Dermis microvascular lymphatic vessel endothelial cell (primary cell): ENCODE results near the gene RGS14. TPM values are rescaled to one million over a fixed set of nuclear protein-coding genes. Genes with fewer than 3 reads are reported as not detected.
"Not testable (repeated sequence)": the region's sequence is repeated elsewhere in the genome, so short reads cannot be mapped to it uniquely, and the experiment has no call there.

ENCODE experiments used
- DNase-seq, 2 donors: peaks; one replicate each; pipeline versions ENCODE4 v3.0.0 to v3.0.0-alpha.2; 2010; ENCODE audit warnings: low read depth in 2 of 2
- total RNA-seq: library from RNA; depleted of rRNA; stranded (reverse); fragments of >200 nt; gene quantifications from 2 replicates; pipeline ENCODE4 v1.2.1, GENCODE V29; 2014

The RGS14 gene
- total RNA-seq, 1 donor from 2014 or later: 3.7 TPM

DNA sequence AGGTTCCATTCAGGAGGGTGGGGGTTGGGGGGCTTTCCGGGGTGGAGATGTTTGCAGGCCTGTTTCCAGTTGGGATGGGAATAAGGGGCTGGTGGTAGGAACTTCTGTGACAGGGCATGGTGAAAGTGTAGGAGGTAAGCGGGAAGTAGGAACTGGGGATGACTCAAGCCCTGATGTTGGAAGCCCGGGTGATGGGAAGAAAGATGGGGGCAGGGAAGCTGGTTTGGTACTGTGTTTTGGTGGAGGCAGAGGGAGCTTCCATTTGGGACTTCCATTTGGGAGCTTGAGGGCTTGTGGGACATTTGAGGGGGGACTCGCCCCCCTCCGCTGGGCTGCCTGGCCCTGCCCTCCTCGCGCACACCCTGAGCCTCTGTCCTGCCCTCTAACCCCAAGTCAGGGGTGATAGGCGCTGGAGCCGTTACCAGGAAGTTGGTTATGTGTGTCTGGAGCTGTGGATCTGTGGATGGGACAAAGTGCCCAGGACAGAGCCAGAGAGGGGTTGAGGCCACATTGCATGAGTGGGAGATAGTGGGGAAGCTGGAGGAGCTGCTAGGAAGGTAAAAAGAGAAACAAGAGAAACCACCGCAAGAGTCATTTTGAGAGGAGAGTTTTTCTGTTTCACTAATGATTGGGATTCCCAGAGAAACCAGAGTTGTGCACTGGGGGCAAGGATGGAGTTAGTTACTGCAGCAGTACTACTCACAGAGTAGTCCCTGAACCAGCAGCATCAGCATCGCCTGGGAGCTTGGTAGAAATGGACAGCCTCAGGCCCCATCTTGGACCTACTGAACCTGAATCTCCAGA, 6.6 kb downstream of the RGS14 start:
- DNase-seq: no peak

DNA sequence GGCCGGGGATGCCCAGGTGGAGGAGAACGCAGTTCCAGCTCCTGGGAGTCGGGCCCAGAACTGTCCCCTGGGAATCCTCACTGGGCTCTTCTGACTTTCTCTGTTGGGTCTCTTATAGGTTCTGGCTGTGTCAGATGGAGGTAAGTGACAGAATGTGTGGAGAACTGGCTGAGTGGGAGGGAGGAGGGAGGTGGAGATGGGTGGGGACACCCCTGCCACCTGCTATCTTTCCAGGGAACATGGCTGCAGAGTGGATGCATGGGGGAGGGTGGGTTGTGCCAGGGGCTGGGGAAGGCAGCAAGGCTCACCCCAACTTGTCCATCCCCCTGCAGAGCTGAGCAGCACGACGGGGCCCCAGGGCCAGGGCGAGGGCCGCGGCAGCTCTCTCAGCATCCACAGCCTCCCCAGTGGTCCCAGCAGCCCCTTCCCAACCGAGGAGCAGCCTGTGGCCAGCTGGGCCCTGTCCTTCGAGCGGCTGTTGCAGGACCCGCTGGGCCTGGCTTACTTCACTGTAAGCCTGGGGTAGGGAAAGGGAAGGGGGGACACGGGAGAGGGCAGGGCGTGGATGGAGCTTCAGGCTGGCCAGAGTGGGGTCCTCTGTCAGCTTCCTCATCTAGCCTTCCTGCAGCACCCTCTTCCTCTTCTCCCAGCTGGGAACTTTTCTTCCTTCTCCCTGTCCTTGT, 8.3 kb downstream of the RGS14 start:
- DNase-seq: no peak

DNA sequence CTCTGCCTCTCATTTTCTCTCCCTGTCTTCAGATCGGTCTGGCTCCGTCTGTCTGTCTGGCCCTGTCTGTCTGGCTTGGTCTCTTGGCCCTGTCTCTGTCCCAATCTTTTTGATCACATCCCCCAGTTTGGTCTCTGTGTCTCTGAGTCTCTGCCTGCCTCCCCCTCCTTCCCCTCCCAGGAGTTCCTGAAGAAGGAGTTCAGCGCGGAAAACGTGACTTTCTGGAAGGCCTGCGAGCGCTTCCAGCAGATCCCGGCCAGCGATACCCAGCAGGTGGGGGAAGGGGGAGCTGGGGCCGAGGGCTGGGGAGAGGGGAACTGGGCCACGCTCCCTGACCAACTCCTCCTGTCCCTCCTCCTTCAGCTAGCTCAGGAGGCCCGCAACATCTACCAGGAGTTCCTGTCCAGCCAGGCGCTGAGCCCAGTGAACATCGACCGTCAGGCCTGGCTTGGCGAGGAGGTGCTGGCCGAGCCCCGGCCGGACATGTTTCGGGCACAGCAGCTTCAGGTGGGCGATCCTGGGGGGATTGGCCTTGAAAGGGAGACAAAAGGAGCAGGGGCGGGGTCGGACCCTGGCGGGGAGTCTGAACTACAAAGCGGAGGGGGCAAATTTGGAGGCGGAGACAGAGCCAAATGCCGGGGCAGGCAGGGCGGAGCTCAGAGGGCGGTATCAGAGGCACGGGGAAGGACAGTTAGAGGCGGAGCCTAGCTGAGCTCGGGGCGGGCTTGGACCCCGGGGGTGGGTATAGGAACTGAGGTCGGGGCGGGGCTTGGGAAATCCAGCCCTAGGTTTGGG, 9.0 kb downstream of the RGS14 start:
- DNase-seq: peak; percentile 35 to 77

GRCh38 chr5:177367323-177367848, 9.7 kb downstream of the RGS14 start:
- DNase-seq: no peak

DNA sequence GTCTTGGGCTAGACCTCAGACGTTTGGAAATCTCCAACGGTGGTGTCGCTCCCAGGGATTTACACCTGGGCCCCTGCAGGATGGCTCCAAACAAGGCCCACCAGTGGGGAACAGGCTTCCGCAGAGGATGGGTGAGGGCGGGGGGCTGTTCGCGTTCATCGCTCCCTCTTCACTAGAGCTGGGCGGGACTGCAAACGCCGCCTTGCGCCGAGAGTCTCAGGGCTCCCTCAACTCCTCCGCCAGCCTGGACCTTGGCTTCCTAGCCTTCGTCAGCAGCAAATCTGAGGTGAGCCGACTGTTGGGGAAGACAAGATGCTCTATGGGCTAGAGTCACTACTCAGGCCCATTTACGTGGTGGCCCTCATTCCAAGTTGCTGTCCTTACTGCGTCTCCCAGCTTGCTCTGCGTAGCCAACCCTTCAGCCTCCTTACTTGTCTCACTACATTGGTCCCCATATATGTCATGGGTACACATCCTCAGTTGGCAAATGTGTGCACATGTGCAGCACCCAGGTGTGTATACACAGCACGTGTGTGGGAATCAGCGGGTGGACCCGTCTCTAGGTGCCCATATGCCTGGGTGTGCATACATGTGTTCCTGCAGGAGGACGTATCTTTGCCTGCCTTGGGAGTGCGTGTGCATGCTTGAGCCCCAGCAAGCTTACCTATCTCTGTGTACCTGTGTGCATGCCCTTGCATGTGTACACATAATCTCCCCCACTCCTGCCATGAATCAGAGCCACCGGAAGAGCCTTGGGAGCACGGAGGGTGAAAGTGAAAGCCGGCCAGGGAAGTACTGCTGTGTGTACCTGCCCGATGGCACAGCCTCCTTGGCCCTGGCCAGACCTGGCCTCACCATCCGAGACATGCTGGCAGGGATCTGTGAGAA, 10.5 kb downstream of the RGS14 start:
- no peak for DNase-seq

- DNase-seq: no peak
Measured at GRCh38 chr5:177368869-177369644, 11.3 kb downstream of the RGS14 start.

- no peak for DNase-seq
Measured at GRCh38 chr5:177369645-177370440, 12.1 kb downstream of the RGS14 start.

DNA sequence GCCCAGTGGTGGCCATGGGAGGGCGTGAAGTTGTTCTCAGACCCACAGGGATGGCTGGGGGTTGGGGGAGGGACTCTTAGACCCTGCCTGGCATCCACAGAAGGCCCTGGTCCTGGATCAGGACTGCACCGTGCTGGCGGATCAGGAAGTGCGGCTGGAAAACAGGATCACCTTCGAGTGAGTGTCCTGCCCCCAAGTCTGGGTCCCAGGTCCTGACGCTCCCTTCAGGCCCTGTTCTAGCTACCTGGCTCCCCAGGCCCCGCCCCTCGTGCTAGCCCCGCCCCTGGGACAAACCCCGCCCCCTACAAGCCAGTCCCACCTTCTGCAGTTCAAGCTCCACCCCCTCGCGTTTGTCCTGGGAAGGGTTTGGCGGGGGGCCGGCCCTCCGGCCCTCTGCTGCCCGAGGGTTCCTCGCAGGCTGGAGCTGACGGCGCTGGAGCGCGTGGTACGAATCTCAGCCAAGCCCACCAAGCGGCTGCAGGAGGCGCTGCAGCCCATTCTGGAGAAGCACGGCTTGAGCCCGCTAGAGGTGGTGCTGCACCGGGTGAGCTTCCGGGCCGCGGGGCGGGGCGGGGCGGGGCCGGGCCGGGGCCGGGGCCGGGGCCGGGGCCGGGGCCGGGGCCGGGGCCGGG, 12.9 kb downstream of the RGS14 start:
- DNase-seq: peak; percentile 72 to 90

DNA sequence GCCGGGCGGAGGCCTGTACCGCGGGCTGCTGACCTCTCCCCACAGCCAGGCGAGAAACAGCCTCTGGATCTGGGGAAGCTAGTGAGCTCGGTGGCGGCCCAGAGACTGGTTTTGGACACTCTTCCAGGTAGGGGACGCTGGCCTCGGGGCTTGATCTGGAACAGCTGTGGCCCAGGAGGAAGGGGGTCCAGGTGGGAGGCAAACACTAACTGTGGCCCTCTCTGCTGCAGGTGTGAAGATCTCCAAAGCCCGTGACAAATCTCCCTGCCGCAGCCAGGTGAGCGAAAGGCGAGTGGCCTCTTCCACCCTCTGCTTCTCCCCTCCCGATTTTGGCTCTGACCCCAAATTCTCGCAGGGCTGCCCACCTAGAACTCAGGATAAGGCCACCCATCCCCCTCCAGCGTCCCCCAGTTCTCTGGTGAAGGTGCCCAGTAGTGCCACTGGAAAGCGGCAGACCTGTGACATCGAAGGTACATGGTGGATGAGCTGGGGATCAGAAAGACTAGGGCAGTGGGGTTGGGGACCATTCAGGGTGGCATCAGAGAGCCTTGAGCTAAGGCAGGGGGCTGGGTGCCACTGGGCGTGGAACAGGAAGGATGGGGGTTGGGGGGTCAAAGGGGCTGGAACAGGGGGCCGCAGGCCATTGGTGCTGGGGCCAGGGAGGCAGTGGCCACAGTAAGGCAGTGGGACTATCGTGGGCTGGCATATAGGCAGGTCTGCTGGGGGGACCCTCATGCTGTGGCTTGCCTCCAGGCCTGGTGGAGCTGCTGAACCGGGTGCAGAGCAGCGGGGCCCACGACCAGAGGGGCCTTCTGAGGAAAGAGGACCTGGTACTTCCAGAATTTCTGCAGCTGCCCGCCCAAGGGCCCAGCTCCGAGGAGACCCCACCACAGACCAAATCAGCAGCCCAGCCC, 13.7 kb downstream of the RGS14 start:
- DNase-seq: no peak

DNA sequence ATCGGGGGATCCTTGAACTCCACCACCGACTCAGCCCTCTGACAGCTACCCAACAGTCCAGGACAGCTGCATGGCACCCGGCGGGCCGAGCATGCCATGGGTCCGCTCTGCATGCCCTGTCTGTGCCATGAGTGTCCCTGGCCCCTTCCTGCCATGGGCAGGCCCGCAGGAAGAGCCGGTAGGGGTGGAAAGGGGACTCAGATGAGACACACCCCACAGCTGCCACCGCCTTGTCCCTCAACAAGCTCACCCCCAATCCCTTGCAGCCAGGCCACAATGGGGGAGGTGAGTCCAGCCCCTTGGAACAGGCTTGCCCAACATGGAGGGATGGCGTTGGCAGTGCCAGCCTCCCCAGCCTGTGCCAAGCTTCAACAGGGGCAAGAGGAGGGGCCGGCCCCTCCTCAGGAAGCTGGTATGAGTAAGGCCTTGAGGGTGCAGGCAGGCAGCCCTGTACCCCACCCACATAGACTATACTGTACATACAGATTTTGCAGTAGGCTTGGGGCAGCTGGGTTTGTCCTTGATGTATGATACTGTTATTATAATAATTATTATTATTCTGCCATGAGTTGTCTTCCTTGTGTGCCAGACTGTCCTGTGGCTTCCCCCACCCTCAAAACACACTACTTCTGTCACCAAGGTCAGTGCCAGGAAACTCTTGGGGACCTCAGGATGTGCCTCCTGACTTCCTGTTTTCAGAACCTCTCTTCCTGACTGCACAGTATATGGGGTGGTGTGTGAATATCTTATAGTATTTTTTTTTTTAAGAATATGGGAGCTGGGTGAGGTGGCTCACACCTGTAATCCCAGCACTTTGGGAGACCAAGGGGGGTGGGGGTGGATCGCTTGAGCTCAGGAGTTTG, 14.5 kb downstream of the RGS14 start:
- DNase-seq: peak in 1 of 2 donors; percentile 23

GRCh38 chr5:177372910-177373309, 15.2 kb downstream of the RGS14 start:
- DNase-seq: no peak

DNA sequence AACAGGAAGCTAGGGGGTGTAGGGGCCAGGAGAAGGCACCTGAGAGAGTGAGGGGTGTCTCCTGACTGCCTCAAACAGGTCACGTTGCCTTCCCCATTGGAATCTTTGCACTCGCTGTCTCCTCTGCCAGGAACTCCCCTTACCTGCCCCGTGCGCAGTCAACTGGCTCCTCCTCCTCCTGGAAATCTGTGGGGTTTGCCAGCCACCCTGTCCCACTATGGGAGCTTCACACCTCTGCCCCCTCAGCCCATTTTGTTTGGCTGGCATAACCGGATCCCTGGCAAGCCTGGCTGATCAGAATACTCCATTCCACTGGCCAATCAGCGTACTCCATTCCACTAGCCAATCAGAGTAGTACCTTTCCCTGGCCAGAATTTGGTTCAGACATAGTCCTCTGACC, 16.1 kb downstream of the RGS14 start:
- DNase-seq: no peak

DNA sequence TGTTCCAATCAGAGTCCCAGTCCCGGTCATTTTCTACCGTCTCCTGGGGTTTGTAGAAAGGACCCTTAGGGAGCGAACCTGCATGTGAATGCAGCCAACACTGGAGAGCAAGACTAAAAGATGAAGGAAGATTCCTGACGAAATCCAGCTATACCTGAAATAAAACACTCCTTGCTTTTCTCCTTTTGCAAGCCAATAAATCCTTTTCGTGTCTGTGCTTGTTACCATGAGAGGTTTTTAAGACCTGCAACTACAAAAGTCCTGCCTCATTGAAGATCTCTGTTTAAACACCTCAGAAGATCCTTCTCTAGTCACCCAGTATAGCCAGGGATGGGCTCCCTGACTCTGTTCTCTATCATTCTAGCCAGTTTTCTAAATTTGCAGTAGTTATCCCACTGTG, 16.5 kb downstream of the RGS14 start:
- DNase-seq: no peak

DNA sequence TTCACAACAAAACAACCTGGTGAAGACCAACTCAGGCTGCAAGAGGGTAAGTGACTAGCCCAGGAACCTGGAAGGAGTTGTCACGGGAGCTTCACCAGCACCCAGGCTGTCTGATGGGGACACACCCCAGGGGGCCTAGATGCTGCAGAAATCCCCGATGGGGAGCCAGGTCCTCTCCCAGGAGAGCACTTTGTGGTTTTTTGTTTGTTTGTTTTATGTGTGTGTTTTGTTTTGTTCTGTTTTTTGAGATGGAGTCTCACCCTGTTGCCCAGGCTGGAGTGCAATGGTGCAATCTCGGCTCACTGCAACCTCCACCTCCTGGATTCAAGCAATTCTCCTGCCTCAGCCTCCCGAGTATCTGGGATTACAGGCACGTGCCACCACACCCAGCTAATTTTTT, 17.8 kb downstream of the RGS14 start:
- not testable (repeated sequence) for DNase-seq

DNA sequence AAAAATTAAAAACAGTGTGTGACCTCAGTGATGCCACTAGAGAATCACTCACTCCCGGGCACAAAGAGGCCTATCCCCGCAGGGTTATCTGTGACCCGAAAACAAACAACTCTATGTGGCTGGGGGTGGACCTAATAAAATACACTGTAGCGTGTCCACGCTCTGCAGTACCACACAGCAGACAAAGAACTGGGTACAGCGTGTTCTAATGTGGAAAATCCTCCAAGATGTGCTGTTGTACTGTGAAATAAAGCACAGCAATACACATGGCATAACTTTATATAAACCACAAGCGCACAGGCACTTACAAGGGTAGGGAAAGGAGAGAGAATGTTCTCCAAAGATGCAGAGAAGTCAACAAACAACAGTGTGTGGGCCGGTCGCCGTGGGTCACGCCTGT, 18.4 kb downstream of the RGS14 start:
- no peak for DNase-seq

- no peak for DNase-seq
Measured at GRCh38 chr5:177377851-177378776, 20.4 kb downstream of the RGS14 start.
